ENCODE results near the gene ANKH.
A peak's percentile ranks its signal among the peaks of the same experiment; 100 is the strongest.
"Not testable (repeated sequence)": the region's sequence is repeated elsewhere in the genome, so short reads cannot be mapped to it uniquely, and the experiment has no call there.

Gene ANKH

DNA sequence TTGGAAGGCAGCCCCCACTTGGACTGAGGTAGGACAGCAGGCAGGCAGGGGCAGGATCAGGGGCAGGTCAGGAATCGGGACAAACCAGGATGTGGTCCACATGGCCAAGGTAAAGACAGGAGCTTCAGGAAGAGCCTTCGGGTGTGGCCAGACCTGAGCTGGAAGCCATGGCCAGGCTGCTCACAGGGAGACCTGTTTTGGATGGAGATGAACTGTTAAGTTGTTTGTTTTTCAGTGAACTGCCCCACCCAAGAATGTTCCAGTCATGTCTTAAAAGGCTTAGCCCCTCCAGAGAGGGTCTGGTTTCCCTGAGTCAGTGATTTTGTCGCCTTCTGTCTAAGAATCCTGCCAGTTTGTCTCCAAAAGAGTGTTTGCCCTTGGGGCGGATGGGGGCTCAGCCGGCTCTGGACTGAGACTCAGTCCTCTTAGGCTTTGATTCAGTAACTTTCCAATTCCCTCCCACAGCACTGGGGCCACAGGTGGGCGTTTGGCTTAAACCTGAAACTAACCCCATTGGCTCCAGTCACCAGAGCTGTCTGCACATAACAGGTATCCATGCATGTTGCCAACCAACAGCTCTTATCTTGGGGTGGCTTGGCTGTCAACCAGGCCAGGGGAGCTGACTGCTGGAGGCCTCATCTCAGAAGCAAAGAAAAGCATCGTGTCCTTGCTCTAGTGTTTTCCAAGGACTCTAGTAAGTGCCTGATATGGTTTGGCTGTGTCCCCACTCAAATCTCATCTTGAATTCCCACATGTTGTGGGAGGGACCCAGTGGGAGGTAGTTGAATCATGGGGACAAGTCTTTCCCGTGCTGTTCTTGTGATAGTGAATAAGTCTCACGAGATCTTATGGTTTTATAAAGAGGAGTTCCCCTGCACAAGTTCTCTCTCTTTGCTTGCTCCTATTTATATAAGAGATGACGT is 11.3 kb upstream of the ANKH start:
- no peak for DNase-seq

DNA sequence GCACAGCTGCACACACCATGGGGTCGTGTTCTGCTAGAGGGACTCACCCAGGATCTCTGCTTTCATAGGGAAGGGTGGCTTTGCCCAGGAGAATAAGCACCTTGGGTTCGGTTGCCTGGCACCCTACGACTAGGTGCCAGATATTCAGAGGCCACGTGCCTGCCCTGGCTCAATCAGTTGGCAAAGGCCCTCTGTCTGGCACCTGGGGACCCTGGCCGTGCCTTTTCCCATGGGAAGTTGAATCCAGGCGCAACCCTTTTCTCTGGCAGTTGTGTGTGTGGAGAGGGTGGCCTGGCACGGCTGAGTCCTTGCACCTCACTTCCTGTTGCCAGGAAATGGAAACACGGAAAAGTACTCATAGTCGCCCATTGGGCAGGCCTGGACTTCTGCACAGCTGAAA is 10.2 kb upstream of the ANKH start:
- no peak for DNase-seq

DNA sequence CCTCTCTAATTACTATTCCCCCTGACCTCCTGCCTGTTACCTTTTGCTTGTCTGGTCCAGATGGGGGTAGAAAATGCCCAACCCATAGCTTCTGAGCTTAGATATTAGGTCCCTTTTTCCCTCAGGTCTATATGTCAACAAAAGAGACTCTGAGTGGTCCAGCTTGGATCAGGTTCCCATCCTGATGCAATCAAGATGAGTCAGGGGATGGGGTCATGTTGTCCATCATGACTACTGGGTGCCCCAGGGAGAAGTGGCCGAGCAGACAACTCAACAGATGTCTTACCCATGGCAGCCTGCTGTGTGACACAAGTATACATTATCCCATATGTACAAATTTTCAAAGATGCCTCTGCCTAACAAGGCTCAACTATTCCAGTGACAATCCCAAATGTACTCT is 9.1 kb upstream of the ANKH start:
- DNase-seq: peak; percentile 34

DNA sequence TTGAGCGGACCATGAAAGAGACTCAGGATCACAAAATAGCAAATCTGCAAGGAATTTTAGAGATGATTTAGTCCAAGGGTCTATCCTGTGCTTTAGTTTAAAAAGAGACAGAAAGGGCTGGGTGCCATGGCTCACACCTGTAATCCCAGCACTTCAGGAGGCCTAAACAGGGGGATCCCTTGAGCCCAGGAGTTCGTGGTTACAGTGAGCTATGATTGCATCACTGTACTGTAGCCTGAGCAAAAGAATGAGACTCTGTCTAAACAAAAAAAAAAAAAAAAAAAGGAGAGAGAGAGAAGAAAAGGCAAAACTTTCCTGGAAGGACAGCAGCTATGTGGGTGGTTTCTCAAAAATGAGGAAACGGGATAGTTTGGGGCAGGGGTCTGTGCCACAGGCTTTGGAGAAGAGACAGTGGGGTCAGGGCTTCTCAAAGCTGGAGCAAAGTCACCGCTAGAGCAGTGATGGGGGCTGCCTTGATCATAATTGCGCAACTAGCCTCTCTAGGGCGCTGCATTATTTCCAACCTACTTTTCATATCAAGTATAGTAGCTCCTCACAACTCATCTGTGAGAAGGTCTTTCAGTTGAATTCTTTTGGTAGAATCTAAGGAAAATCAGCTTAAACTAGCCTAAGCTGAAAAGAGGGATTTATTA is 8.5 kb upstream of the ANKH start:
- DNase-seq: no peak

DNA sequence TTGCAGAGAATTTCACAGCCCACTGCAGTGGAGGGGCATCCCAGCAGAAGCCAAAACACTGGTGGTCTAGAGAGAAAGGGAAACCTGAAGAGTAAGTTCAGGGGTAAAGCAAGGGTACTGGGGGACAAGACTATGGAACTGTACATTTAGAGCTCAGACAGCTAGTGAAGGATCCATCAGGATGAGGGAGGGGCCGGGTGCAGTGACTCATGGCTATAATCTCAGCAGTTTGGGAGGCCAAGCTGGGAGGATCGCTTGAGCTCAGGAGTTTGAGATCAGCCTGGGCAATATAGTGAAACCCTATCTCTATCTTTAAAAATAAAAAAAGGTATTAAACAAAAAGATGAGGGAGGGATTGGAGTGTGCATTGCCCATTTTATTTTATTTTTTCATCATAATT is 7.8 kb upstream of the ANKH start:
- no peak for DNase-seq

DNA sequence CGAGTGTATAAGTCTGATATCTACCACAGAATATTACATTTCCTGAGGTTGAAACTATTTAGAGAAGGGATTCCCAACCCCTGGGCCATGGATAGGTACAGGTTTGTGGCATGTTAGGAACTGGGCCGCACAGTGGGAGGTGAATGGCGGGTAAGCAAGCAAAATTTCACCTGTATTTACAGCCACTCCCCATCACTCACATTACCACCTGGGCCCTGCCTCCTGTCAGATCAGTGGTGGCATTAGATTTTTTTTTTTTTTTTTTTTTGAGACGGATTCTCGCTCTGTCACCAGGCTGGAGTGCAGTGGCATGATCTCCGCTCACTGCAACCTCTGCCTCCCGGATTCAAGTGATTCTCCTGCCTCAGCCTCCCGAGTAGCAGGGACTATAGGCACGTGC is 6.6 kb upstream of the ANKH start:
- not testable (repeated sequence) for DNase-seq

DNA sequence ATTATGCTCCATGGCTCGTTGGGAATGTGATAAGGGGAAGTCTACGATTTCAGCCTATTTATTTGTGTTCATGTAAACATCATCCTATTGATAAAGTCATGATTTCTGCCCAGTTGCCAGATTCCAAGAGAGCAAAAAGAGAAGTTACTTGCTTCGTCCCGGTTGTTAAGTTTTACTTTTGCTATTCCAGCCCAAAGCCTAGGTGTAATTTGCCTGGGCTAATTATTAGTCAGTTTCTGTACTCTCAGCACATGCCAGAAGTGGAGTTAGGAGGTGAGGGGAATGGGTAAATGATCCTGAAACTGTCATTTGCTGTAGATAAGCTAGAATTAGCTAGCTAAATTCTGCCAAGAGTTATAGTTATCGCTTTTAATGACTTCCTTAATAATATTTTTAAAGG is 4.5 kb upstream of the ANKH start:
- DNase-seq: no peak

DNA sequence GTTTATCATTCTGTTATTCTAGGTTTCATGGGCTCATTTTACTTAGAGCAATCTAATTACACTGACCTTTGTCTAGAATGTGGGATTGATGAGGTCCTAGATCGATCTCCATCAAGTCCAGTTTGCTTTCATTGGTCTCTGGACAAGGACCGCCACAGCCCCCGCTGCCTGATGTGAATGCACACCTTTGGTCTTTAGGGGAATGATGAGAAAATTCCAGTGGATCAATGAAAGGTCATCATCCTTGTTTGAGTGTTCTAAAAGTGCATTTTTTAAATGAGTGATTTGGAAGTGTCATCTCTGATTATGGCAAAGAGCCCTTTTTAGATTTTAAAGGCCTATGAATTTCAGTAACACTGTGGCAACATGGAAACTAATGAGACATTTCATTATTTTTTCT is 2.2 kb upstream of the ANKH start:
- DNase-seq: no peak

DNA sequence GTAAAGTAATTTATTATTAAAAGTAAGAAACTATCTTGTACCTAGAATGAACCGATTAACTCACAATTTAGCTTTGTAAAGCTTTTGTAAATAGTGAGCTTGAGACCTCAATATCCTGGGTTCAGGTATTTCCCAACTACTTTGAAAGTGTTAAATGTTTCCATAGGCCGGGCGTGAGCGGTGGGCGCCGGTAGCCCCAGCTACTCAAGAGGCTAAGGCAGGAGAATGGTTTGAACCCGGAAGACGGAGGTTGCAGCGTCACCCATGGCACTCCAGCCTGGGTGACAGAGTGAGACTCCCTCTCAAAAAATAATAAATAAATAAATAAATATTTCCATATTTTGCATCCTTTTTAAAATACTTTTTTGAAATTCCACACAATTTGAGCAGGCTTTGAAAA is 1.5 kb upstream of the ANKH start:
- no peak for DNase-seq

DNA sequence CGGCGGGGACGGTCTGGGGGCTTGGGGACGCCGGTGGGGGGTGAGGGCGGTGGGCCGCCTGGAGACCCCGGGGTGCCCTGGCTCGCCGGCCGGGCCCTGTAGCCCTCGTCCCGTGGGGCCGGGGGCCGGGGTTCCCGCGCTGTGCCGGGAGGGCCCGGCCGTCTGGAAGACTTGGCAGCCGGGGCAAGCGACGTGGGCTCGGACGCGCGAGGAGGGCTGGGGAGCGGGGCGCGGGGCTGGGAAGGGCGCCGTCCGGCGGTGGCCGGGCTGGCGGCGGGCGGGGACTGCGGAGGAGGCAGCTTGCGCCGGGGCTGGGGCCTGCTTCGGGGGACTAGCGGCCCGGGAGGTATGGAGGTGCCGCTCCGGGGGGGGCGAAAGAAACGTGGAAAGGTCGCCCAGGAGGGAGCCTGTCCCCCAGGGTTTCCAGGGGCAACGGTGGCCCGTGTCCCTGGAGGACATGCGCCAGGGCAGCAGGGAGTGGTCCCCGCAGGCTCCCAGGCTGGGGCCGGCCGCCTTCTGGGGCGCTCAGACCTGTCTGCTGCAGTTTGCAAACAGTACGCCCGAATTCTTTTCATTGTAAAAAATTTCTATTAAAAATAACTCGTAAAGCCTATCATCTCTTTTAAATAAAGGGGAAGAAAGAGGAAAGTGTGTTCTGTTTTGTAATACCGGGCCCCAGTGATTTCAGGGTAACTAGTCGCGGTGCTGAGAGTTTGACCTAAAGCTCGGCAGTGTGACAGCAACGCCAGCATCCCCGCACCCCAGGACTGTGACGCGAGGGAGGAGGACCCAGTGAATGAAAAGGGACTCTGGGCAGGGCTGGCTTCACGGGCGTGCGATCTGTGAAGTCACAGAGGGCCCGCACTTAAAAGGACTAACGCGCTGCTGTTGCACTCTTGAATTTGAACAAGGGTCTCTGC is 752 bp upstream of the ANKH start:
- peak; percentile 54 for DNase-seq

DNA sequence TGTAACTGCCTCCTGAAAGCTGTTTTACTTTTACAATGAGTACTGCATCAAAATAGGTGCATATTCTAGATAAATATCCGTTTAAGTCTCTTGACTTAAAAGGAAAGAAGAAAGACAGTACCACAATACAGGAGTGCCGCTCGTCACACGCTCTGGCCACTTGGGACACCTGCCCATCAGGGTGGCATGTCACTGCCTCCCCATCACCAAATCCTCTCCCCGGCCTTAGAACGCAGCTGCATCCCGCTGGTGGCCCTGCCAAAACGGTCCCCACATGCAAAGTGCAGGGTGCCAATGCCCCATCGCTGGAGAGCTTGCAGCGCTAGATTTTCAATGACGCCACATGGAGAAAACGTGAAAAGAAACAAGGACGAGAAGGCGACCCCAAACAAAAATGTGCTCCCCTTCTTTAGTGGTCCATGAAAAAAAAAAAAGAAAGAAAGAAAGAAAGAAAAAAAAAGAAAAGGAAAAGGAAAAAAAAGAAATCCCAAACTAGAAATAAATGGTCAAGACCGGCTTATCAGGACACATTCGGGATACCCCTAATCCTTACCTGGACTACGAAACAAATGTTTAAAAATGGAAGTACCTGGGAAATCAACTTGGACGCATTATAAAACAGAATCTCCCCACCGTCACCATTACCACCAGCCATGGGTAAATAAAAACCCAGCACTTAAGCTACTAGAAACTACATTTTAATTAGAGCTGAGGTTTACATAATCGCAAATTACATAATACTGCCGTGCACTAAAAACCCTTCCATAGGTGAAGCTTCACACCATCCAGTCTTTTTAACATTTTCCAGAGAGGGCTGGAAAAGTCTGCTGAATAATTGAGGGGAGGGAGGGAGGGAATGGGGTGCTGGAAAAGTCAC is 1.0 kb downstream of the ANKH start:
- DNase-seq: peak; percentile 57

DNA sequence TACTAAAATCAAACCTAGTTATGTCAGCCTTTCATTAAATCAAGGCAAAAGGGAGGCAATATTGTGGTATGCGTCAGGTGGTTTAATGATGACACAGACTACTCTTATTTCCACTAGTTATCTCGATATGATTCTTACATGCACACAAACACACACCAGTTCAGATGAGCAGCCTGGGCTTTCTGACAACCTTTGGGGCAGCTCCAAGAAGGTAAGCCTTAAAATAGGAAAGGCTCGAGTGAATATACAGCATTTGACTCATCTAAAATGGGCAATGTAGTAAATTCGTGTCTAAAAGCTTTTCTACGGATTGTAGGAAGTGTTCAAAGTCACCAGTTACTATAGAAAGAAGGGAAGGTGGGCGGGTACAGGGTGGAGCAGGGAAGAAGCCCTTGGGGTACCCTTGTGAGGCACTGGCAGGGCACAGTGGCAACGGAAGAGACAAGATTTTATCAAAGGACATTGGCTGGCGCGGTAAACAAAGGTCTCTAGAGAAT is 1.9 kb downstream of the ANKH start:
- DNase-seq: peak; percentile 79

DNA sequence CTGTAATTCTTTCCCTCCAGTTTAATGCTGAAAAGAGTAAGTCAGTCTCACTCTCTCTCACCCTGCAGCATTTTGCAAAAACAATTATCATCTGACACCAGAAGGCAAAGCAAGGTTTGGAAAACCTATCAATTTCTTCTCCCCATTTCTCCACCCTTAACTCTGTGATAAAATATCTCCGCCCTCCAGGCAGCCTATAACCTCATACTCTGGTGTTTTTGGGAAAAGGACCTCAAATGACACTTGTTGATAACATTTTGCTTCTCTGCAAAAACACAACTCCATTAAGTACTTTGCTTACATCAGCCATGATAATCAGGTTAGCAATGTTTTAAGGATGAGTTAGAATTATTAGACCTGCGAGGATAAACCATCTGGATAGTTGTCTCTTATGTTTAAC is 2.3 kb downstream of the ANKH start:
- peak; percentile 63 for DNase-seq

DNA sequence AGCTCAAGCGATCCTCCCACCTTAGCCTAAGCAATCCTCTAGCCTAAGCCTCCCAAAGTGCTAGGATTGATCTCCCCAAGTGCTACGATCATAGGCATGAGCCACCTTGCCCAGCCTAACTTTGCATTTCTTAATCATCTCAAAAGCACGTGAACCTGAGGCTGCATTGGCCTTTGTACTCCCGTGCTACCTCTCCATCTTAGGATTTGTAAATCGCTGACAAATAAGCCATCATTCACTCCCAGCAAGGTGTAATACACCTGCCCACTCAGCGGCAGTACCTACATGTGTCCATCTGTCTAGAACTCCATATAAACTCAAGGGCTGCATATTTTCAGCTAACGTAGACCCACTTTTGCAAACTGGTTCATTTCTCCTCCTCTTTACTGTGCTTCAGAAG is 2.8 kb downstream of the ANKH start:
- peak; percentile 59 for DNase-seq

DNA sequence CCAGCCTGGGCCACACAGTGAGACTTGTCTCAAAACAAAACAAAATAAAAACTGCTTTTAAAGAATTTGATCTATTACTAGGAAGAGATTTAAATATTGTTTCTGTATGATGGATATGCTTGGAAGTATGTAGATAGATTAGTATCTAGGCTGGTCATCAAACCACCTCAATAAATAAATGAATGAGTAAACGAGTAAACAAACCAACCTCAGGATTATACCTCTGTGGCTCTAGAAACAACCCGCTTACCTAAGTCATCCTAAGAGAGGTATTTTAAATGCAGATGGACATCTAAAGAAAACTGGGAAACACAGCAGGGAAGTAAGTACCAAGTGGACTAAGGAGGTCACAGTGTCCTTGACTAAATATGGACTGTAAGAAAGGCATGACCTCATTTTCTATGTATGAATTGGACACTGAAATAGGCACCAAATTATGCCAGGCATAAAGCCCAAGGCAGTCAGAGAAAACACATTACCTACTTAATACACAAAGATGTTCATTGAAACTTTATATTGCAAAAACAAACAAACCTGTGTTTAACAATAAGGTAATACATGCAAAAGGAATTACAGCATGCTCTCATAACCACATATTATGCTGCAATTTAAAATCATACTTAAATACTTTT is 7.3 kb downstream of the ANKH start:
- no peak for DNase-seq

DNA sequence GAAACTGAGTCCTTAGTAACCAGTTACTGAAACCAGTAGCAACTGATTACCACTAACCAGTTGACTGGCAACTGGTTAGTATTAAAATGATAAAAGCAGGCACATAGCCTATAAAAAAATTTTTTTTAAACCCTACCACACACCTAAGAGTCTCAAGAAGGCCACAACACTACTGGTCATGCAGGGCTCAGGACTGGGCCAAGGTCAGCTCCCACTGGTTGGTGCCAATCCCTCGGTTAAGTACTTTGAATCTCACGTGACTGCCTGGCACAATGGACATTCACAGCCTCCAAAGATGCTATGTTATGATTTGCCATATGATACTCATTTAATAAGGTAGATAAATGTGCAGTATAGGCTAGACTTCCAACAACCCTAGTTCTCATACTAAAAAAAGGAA is 8.5 kb downstream of the ANKH start:
- DNase-seq: no peak

DNA sequence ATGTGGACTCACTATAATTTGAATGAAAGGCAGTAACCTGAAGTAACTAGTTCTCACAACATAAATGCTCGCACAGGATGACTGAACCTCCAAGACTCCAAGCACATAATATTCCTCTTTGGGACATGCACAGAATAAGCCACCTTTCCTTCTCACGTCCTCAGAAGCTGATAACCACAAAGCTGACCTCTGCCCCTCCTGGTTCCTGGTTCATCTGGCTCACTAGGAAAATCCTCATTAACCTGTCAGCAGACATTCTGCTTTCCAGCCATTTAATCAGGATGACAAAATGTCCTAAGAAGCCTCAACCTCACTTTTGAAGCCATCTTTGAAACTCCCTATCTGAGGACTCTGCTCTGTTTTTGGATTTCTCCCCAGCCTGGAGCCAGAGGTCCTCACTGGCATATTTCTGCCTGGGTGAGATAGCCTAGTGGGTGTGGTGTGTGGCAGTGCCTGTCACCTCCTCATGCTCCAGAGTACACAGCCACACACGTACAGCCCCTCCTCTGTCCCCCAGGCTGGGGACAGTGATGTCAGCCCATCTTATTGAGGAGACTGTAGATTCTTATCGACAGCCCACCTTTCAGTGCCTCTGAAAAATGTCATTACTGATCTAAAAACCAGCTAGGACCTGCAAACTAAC is 10.3 kb downstream of the ANKH start:
- no peak for DNase-seq

DNA sequence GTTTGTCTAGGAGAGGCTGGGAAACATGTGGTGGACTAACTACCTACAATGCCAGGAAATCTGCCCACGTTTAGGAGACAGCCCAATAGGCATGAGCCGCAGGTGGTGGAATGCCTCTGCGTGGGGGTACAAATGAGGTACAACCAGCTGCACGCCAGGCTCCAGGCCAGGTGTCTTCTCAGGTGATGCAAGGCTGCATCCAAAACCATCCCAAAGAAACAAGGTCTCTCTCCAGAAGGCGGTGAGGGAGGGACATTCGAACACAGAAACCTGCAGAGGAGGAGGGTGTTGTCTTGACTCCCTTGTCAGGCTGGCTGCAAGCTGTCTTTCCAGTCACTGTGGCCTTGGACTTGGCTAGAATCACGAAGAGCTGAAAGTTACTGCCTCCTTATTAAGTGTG is 11.6 kb downstream of the ANKH start:
- DNase-seq: peak; percentile 90

DNA sequence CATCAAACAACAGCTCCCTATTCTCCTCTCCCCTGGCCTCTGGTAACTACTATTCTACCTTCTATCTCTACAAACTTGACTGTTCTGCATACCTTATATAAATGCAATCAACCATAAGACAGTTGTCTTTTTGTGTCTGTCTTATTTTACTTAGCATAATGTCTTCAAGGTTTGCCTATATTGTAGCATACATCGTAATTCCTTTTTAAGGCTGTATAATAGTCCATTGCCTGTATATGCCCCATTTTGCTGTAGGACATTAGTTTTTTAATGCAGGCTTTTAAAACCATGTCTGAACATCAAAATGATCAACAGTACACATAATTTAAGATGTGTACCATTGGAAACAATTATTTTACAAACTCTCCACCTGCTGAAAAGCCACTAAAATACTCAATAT is 12.4 kb downstream of the ANKH start:
- no peak for DNase-seq

DNA sequence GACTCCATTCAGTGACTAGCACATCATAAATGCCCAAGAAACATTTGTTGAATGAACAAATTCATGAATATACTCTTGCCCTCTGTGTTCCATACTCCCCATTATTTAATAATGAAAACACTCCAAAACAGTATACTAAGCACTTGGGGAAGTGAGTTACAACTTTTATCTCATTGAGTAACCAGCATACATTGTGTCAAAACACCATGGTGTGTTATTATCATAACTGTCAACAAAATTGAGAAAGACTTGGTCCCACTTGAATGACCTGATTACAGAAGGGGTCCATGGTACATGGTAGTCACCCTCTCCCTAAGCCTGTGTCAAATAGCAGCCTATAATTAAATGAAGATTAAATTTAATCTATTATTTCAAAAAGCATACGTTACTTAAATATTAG is 16.2 kb downstream of the ANKH start:
- no peak for DNase-seq

DNA sequence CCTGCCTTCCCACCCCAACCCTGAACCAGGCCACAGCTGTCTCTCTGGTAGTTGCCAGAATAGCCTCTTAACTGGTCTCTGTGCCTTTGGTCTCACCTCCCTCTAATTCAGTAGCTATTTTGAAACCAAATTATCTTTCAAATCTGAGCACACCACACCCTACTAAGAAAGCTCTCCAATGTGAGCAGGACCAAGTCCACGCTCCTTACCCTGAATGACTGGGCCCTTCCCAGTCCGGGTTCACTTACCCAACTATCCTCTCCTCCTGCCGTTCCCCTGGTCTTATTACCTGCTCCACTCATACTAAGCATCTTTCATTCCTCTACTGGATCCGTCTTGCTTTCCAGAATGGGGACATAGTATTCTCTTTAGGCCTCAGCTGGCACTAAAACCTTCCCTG is 16.8 kb downstream of the ANKH start:
- no peak for DNase-seq

All from NCI-H2171 treated with DMSO at 0.1 percent for 48 hours (cell line).